NCI-H2227 treated with DMSO at 0.1 percent for 48 hours (cell line): ENCODE data around the gene SLU7.

Experiments
- DNase-seq: peaks from one replicate; lab custom pipeline; 2025; lab: John Stamatoyannopoulos, UW

Gene SLU7

DNA sequence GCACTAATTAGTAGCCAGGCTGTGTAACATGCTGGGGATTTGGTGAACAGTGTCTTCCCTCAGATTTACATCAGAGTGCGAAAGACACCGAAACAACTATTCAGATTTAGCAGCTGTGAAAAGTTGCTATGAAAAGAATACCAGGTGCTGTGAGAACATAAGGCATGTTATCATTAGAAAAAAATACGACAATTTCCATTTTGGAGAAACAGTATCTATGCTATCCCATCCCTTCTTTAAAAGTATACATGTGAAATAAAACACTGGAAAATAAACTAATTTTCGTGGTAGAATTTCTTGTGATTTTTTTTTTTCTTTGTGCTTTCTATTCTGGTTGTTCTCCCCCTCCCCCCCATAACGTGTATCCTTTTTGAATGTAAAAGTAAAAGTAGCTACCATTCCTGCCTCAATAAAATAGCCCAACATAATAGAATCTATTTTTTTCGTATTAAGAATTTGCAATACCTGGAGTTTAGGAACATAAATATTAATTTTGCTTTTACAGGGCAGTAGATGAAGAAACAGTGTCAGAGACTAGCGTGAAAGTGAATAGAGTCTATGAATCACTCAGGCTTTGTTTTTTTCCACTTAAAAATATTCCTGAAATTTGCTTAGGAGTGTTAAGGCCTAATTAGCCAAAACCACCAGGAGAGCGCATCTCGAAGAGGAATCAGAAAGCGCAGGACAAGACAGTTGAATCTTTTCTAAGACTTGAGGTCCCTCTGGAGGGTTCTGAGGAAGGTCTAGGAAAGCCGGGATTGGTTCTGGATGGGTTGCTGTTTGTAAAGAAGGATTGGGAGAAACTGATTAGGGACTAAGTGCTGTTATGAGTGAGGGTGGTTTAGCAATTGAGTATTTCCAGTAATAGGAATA, 813 bp upstream of the SLU7 start:
- no peak for DNase-seq

GRCh38 chr5:160399402-160400353, 19.2 kb downstream of the SLU7 start, which contains the start of gene FAM200C:
Gene FAM200C, minus strand, starts transcription at chr5:160400054. Its CDS starts 4,564 bp downstream, at chr5:160395490.
- peak; percentile 82 for DNase-seq

- DNase-seq = no peak
Observed at GRCh38 chr5:160398806-160399205, 20.1 kb downstream of the SLU7 start.

DNA sequence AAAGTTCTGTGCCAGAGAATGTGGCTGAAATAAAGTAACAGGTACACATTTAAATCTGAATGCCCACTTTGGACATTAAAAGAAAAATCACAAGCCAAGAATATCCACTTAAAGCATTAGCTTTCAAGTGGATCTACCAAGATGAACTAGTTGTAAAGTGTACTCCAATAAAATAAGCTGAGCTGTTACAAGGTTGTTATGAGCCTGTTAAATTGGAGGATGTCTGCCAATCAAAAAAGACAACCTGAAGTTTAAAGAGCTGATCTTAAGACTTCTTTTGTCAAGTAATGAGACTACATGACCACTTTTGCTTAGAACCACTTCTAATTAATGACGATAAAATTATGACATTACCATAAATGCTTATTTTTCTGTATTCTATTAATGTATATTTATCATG, 21.4 kb downstream of the SLU7 start:
- DNase-seq = no peak

GRCh38 chr5:160395111-160395510, 23.8 kb downstream of the SLU7 start:
- DNase-seq = no peak

DNA sequence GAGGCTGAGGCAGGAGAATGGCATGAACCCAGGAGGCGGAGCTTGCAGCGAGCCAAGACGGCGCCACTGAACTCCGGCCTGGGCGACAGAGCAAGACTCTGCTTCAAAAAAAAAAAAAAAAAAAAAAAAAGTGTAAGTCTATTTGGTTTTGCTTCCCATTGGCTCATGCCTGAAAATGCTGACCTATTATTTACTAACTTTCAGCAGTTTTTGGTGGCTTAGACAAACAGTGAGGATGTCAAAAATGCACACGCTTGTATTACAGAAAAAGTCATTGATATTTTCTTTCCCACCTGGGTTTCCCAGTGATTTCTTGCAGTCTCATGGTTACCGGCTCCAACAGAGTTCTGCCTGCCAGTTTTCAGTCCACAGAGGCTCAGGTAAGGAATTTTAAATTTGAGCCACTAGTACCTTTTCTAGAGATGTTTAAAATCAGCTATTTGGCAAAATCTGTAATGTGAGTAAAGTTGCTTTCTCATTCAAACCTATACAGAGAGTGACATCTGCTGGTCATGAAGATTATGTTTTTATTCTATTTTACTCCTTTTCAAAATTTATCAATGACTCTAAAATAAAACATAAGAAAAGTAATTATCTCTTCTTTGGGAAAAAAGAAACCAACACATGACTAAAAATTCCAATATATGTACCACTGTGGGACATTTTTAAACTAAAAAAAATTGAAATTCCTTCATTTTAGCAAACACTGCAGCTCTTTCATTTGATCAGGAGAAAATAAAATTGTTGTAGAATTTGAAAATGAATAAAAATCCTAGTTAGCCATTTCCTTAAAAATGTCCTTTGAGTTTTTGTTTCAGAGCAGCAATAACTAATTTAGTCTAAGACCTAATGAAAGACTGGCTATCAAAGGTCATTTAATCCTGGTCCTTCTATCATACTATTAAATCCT, 27.8 kb downstream of the SLU7 start:
- DNase-seq = no peak

GRCh38 chr5:160387445-160387844, 31.4 kb downstream of the SLU7 start:
- no peak for DNase-seq

DNA sequence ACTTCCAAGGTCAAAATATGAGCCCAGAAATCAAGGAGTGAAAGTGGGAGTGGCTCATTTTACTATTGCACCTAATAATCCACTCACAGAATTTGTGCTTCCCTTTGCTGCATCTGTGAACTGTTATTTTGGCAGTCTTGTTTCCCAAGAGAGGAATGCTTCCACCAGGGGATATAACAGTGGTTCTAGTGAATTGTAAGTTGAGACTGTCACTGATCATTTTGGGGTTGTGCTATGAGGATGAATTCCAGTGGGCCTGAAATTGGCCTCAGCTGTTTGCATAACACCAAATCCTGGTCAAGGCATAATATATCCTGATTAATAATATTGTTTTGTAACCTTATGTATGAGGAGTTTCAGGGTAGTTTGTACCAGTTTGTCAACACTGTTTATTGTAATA, 33.4 kb downstream of the SLU7 start:
- no peak for DNase-seq

GRCh38 chr5:160384681-160385080, 34.2 kb downstream of the SLU7 start:
- no peak for DNase-seq

GRCh38 chr5:160382346-160382745, 36.5 kb downstream of the SLU7 start:
- no peak for DNase-seq

GRCh38 chr5:160380041-160380440, 38.8 kb downstream of the SLU7 start:
- no peak for DNase-seq

- no peak for DNase-seq
Observed at GRCh38 chr5:160379511-160379910, 39.4 kb downstream of the SLU7 start.

DNA sequence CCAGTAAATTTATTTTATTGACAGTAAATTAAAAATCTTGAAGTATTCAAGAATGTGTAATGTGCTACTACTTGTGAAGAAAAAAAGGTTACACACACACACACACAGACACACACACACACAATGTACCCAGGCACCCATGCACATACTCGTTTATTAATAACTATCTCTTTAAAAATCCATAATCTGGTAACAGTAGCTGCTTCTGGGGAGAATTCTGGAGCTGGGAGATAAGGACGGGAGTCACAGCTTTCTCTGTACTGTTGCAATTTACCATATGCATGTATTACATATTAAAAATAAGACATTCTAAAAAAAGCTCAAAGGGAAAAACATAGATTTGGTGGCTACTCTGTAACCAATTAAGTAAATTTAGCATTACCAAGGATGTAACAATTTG, 40.6 kb downstream of the SLU7 start:
- DNase-seq = no peak

DNA sequence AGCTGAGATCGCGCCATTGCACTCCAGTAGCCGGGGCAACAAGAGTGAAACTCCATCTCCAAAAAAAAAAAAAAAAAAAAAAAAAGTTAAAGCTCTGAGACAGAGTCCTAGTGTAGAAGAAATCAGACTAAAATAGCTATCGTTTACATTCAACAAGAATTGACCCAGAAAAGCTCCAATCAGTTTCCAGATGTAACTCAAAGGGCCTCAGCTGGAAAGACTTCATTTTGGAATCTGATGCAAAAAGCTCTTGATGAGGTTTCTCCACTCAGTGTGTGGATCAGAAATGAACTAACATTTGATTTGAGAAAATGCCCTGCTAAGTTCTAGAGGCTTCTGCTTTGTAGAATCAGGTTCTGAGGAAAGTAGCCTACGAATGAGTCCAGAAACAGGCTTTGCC, 41.2 kb downstream of the SLU7 start:
- no peak for DNase-seq

DNA sequence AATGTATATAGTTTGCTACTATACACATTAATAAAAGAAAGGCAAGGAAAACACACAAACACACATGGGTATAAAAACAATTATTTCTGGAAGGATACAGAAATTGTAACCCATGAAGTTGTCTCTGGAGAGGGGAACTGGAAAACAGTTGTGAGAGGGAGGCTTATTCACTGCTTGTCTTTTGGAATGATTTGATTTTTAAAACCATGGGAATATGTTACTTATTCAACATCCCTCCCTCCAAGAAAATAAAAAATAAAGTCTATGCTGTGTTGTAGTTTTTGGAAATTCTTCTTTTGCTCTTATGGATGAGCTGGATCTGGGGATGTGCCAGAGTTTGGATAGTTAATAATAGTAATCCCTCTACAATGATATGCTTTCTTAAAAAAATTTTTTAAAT, 42.5 kb downstream of the SLU7 start:
- DNase-seq = no peak

- DNase-seq = no peak
Observed at GRCh38 chr5:160375701-160376100, 43.2 kb downstream of the SLU7 start.

DNA sequence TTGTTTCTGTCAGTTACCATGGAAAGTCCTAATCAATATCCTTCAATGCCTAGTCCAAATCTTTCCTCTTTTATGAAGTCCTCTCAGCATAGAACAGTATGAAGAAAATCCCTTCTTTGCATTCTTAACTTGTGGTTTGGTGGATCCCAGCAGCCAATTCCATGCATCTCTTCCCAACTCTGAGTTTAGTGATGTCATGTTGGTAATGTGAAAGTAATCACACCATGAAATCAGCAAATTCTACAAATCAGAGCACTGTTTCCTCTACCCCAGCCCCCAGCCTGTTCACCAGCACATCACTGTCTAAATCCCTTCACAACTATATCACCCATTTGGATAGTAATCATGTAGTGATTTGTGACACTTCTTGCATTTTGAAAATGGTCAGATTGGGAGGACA, 43.7 kb downstream of the SLU7 start:
- DNase-seq = no peak

GRCh38 chr5:160371294-160371693, 47.6 kb downstream of the SLU7 start:
- no peak for DNase-seq

DNA sequence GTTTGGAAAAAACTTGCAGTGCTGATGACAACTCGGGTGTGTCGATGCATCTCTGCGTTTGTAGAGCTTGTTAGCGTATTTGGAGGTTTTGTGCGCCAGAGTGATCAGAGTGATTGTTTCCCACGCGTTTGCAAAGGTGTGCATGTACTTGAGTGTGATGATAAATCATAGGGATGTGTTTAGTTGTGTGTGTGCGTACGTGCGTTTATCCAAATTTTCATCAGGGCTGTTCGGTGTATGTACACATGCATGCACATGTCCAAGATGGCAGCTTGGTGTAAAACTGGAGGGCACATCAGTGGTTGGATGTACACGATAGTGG, 48.2 kb downstream of the SLU7 start:
- DNase-seq = no peak

- DNase-seq = peak; percentile 19
Observed at GRCh38 chr5:160369990-160370712, 48.7 kb downstream of the SLU7 start, which contains the start of gene C1QTNF2. Gene C1QTNF2, minus strand, starts transcription at chr5:160370626. Its CDS starts 15,615 bp downstream, at chr5:160355011.

DNA sequence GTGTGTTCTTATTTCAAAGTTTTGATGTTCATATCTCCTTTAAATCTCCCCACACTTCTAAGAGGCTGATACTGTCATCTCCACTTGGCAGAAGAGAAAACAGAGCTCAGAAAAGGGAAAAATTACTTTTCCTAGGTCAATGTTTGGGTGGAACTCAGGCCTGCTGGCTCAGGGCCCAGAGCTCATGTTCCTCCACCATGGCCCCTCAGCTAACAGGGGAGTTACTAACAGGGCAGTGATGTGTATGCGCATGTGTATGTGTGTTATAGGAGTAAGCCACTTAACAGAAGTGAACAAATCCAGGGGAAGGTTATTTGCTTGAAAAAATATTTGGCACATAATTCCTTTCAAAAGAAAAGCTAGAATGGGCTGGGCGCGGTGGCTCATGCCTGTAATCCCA, 51.0 kb downstream of the SLU7 start:
- DNase-seq = no peak
